SU-DHL-6 (cell line): ENCODE measurements around the gene RPN1.
A peak's percentile ranks its signal among the peaks of the same experiment; 100 is the strongest.

Experiments
- H2AFZ ChIP-seq: fragments of 200-600 bp; sonication (generic); 2 replicates; pipeline ENCODE4 v1.6.1; 2014; ENCODE audit warnings: low read depth, mild to moderate bottlenecking, moderate library complexity, mixed read lengths, antibody characterized with exemption, low read length; ENCODE audit not compliant: severe bottlenecking
- H3F3A ChIP-seq: fragments of 200-600 bp; shearing (Covaris generic); 2 replicates; pipeline ENCODE4 v1.6.0; 2016; ENCODE audit warnings: antibody characterized with exemption, mild to moderate bottlenecking; ENCODE audit not compliant: insufficient read depth
- H3K27ac ChIP-seq: fragments of 200-600 bp; sonication (generic); 2 replicates; pipeline ENCODE4 v1.5.1; 2016; ENCODE audit warnings: low read depth, mild to moderate bottlenecking, low read length, moderate library complexity, mixed read lengths
- H3K27me3 ChIP-seq: fragments of 200-600 bp; sonication (generic), shearing (Covaris generic); 2 replicates; pipeline ENCODE4 v1.6.0; 2014; ENCODE audit warnings: mild to moderate bottlenecking, low read length
- H3K36me3 ChIP-seq: fragments of 200-600 bp; sonication (generic); 2 replicates; pipeline ENCODE4 v1.6.1; 2014; ENCODE audit warnings: mild to moderate bottlenecking, low read length, mixed read lengths
- H3K4me2 ChIP-seq: fragments of 300-600, 200-600 bp; shearing (Covaris generic), sonication (generic); 2 replicates; pipeline ENCODE4 v1.6.0; 2014; ENCODE audit warnings: low read length, low read depth, mild to moderate bottlenecking; ENCODE audit not compliant: poor library complexity, severe bottlenecking
- H3K4me3 ChIP-seq: fragments of 200-600 bp; sonication (generic); 2 replicates; pipeline ENCODE4 v1.5.1; 2014; ENCODE audit warnings: antibody characterized with exemption, low read length, mild to moderate bottlenecking, mixed read lengths; ENCODE audit not compliant: insufficient read depth, poor library complexity, severe bottlenecking
- H3K79me2 ChIP-seq: fragments of 200-600 bp; sonication (generic); 2 replicates; pipeline ENCODE4 v1.6.1; 2014; ENCODE audit warnings: mild to moderate bottlenecking, low read length, moderate library complexity; ENCODE audit not compliant: insufficient read depth
- H3K9ac ChIP-seq: fragments of 200-600 bp; sonication (generic); 2 replicates; pipeline ENCODE4 v1.7.0; 2014; ENCODE audit warnings: mild to moderate bottlenecking, low read length
- H3K9me2 ChIP-seq: fragments of 200-600 bp; sonication (generic); replicated peaks from 2 replicates; pipeline ENCODE4 v1.6.1; 2014; ENCODE audit warnings: low read length; ENCODE audit not compliant: insufficient read depth
- H3K9me3 ChIP-seq: fragments of 200-600 bp; sonication (generic); 2 replicates; pipeline ENCODE4 v1.6.1; 2014; ENCODE audit warnings: low read length, mixed read lengths; ENCODE audit not compliant: insufficient read depth
- H4K20me1 ChIP-seq: fragments of 200-600 bp; sonication (generic); 2 replicates; pipeline ENCODE4 v1.6.1; 2014; ENCODE audit warnings: low read depth, mild to moderate bottlenecking, antibody characterized with exemption, low read length, moderate library complexity, mixed read lengths
- EZH2phosphoT487 ChIP-seq: fragments of 200-600 bp; sonication (generic), shearing (Covaris generic); conservative IDR thresholded peaks from 2 replicates; pipeline ENCODE4 v1.6.1; 2018; ENCODE audit warnings: mild to moderate bottlenecking, antibody characterized with exemption, low read length, moderate library complexity, mixed read lengths
- TF ChIP-seq, protein P1 (sequence below): fragments of 200-600 bp; sonication (generic); IDR thresholded peaks from one replicate; pipeline ENCODE4 v1.5.1; 2017; ENCODE audit warnings: antibody characterized with exemption, mild to moderate bottlenecking, low read length, moderate library complexity; ENCODE audit not compliant: insufficient read depth, poor library complexity, severe bottlenecking

Gene RPN1

DNA sequence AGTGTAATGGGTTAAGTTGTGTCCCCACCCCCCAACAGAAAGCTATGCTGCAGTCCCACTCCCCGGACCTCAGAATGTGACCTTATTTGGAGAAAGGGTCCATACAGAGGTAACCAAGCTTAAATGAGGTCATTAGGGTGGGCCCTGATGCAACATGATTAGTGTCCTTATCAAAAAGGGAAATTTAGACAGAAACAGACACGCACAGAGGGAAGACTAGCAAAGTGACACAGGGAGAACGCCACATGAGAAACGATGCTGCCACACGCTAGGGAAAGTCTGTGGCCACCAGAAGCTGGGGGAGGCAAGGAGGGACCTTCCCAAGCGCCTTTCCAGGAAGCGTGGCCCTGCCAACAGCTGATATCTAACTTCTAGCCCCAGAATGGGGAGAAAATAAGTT, 65.4 kb downstream of the RPN1 start:
- no peak overlapping the region for H3K9ac ChIP-seq
- H3K27ac ChIP-seq: no peak overlapping the region
- no peaks in the 10 kb centered on the region for H3K79me2 ChIP-seq
- TF ChIP-seq, protein P1, sequence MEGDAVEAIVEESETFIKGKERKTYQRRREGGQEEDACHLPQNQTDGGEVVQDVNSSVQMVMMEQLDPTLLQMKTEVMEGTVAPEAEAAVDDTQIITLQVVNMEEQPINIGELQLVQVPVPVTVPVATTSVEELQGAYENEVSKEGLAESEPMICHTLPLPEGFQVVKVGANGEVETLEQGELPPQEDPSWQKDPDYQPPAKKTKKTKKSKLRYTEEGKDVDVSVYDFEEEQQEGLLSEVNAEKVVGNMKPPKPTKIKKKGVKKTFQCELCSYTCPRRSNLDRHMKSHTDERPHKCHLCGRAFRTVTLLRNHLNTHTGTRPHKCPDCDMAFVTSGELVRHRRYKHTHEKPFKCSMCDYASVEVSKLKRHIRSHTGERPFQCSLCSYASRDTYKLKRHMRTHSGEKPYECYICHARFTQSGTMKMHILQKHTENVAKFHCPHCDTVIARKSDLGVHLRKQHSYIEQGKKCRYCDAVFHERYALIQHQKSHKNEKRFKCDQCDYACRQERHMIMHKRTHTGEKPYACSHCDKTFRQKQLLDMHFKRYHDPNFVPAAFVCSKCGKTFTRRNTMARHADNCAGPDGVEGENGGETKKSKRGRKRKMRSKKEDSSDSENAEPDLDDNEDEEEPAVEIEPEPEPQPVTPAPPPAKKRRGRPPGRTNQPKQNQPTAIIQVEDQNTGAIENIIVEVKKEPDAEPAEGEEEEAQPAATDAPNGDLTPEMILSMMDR: no peak
- no peak for TF ChIP-seq EZH2phosphoT487
- no peaks in the 10 kb centered on the region for H4K20me1 ChIP-seq
- H3K4me3 ChIP-seq: no peak overlapping the region
- H3K36me3 ChIP-seq: no peaks in the 10 kb centered on the region
- no peaks in the 10 kb centered on the region for H3K27me3 ChIP-seq
- H3K9me2 ChIP-seq: no peaks in the 10 kb centered on the region
- H3K4me2 ChIP-seq: no peak overlapping the region
- H3K9me3 ChIP-seq: no peaks in the 10 kb centered on the region
- no peak overlapping the region for H2AFZ ChIP-seq
- H3F3A ChIP-seq: no peaks in the 10 kb centered on the region

DNA sequence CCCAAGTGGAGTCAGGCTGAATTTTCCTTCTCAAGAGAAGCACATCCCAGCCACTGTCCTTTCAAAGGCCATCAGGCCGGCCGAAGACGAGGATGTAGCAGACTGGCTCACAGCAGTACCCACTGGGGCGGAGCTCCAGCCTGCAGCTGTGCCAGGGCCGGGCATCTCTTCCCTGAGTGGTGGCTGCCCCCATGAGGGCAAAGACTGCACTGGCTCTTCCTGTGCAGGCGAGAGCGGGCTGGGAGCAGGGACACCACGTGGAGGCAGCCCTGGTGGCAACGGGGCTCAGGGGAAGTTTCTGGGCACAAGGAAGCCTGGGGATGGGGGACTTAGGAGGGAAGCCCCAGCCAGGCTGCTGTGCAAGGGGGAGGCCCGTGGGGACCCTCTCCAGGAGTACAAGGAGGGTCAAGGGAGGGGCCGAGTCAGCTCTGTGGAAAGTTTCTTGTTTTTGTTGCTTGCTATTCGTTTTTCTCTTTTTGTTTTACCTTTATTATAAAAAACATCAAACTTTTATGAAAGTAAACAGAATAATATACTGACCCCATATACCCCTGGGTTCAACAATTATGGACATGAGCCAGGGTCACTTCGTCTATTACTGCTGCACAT, 66.1 kb downstream of the RPN1 start:
- H3K4me2 ChIP-seq: no peak overlapping the region
- H4K20me1 ChIP-seq: no peaks in the 10 kb centered on the region
- no peak overlapping the region for H3K27ac ChIP-seq
- no peaks in the 10 kb centered on the region for H3K36me3 ChIP-seq
- H3K4me3 ChIP-seq: no peak overlapping the region
- H3K9me2 ChIP-seq: no peaks in the 10 kb centered on the region
- no peaks in the 10 kb centered on the region for H3K79me2 ChIP-seq
- H3F3A ChIP-seq: no peaks in the 10 kb centered on the region
- TF ChIP-seq EZH2phosphoT487: no peak
- TF ChIP-seq, protein P1: peak; percentile 37
- no peaks in the 10 kb centered on the region for H3K27me3 ChIP-seq
- H3K9me3 ChIP-seq: no peaks in the 10 kb centered on the region
- no peak overlapping the region for H2AFZ ChIP-seq
- no peak overlapping the region for H3K9ac ChIP-seq

DNA sequence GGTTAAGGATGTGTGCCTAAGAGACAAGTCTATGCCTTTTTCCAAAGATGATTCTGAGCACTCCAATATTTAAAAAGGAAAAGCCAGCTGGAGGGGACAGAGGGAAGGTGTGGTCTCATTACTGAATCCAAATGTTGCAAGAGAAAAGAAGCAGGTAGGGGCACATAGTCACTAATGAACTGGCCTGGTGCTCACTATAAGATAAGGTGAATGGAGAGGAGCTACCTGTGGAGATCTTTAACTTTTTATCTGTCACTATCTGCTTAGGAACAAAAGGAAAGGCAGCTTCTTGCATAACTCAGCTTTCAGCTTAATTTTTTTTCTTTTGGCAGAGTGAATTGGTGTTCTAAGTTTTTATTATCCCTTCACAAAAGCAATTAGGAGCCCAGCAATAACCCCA, 69.1 kb downstream of the RPN1 start:
- H3K9me2 ChIP-seq: no peaks in the 10 kb centered on the region
- H4K20me1 ChIP-seq: no peaks in the 10 kb centered on the region
- no peak overlapping the region for H3K4me3 ChIP-seq
- H3K36me3 ChIP-seq: no peaks in the 10 kb centered on the region
- H3F3A ChIP-seq: no peaks in the 10 kb centered on the region
- no peaks in the 10 kb centered on the region for H3K27me3 ChIP-seq
- no peaks in the 10 kb centered on the region for H3K9me3 ChIP-seq
- H3K79me2 ChIP-seq: no peaks in the 10 kb centered on the region
- H3K27ac ChIP-seq: no peak overlapping the region
- no peak overlapping the region for H2AFZ ChIP-seq
- TF ChIP-seq, protein P1: no peak
- TF ChIP-seq EZH2phosphoT487: no peak
- H3K4me2 ChIP-seq: no peak overlapping the region
- no peak overlapping the region for H3K9ac ChIP-seq
